HG03097 (cell line): ENCODE data around the gene BRD4.

Source experiments
- ATAC-seq: cut with Tn5 transposase; IDR thresholded peaks from one replicate; pipeline ENCODE4 v1.9.1; 2021; ENCODE audit not compliant: unreplicated experiment, low FRiP score

BRD4 gene

DNA sequence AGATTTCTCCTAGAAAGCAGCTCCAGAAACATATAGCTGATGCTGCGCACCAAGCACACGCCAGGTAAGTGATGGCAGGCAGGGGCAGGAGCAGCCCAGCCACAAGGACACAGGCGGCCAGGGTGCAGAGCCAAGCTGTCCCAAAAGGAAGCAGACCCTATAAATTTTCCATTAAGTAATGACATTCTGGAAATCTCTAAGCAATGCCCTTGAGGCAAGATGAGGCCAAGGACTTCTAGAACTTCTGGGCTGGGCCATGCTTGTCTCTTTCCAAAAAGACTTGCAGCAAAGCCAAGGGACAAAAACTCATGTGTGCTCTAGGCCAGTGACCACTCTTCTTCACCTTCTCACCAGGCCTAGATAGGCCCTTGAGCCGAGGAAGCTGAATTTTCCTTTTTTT is 57.9 kb downstream of the BRD4 start:
- ATAC-seq, result no peak

DNA sequence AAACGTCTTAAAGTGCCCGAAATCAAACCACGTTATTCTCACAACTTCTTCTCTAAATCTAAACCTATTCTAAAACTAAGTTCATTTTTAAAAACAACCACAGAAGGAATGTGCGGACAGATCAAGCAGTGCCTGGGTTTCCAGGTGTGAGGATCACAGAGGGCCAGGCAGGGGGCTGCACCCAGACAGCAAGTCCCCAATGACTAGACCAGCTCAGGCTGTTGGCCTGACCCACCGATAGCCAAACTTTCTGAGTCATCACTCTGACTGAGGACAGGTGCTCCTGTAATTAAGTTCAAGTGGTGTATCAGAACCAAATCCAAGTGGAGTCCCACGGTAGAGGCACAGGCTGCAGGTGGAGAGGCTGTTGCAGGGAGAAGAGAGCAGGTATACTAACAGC is 62.5 kb downstream of the BRD4 start:
- ATAC-seq, result no peak

DNA sequence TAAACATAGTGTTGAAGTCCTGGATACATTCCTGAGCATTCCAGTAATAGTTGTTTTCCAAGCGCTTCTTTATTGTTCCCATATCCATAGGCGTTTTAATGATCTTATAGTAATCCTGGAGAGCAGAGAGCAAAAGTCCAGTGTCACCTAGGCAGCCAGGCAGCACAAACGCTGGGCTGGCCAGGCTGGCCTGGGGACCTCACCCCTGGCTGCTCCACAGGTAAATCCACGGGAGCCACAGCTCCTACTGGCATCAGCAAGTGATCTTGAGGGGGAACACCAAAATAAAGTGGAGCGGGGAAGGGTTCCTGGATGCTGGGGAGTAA is 63.4 kb downstream of the BRD4 start:
- ATAC-seq, result no peak

DNA sequence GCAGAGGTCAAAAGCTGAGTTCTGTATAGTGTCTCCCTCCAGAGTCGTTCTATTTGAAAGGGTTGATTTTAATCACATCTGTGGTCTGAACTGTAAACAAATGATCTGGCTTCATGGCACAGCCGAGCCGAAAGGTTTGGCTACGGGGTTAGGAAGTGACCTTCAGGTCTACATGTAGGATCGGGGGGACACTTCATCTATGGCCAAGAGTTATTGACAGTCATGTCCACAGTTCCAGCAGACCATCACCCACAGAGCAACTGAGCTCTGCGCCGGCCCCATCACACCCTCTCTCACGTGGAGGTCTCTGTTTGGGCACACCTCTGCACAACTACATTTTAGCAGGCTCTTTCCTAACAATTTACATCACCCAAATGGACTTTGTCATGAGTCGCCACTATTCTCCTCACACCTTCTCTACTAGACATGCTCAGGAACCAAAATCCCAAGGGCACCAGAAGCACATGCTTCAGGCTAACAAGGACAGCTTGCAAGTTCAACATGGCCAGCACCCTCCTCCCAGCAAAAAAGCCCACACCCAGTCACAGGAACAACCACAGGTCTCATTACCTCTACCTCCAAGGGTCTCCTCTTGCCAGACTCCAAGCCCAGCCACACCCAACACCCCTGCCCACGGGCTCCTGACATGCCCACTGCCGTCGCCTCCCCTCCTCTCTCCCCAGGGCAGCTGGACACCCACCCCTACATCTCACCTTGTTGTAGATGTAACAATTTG is 64.0 kb downstream of the BRD4 start:
- no peak for ATAC-seq

DNA sequence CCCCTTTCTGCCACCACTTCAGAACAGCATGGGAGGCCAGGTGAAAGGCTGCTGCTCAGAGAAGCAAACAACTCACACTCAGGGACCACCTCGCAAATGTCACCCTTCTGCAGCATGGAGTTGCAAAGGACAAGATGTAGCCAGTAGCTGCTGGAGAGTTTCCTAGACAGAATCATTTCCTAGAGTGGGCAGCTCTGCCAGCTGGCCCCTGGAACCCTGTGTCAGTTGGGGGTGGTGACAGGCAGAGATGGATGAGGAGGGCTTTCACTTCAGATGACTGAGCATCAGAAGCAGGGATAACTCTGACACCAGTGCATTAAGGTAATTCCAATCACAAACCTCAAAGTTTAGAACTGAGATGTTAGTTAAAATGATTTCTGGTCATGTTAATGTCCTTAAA is 65.7 kb downstream of the BRD4 start:
- ATAC-seq, result no peak

DNA sequence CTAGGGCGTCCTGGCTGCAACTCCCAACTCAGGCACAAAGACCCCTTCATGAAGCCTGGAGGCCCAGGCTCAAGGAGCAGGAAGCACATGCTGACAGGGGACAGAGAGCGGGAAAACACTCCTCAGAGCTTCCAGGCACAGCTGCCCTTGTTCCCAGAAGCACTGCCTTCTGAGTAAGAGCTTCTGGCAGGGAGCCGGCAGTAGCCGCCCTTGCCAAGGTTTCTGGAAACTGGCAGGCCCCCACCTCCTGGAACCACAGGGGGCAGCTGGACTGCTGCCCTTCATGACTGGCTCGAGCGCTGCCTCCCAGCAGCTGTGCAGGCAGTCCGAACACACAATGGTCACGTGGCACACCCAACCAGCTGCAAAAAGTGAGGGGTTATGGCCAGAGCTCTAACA is 66.5 kb downstream of the BRD4 start:
- ATAC-seq, result no peak

DNA sequence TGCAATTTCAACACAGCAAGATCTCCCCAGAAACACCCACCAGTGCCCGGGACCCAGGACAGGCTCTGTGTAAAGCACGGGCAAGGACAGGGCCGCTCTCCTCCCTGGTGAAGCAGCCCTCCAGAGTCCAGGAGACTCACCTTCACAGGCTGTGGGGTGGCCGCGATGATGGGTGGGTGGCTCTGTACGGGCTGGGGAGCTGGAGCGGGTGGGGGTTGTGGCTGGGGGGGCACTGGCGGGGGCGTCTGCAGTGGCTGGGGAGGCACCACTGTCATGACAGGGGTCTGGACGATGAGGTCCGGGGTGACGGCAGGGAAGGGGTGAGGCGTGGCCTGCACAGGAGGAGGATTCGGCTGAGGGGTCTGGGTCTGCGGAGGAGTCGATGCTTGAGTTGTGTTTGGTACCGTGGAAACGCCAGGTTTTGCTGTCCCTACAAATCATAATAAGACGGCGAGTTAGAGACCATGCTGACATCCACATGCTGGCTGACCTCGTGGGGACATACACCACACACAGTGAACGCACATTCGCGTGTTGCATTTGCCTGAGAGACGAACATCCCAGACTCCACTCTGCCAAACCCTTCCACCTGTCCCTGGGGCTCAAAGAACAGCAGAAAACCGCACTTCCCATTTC is 67.0 kb downstream of the BRD4 start:
- no peak for ATAC-seq

DNA sequence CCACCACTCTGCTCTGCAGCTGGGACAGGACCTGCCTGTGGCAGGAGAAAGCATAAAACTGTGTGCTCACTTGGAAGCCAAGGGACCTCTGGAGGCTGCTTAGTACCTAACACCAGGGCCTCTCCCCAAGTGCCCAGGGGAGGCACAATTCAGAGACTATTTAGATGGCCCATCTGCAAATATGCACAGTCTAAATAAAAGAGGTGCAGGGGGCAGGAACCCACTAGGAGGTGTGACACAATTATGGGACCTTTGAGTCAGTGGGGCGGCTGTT is 67.5 kb downstream of the BRD4 start:
- ATAC-seq, result no peak

DNA sequence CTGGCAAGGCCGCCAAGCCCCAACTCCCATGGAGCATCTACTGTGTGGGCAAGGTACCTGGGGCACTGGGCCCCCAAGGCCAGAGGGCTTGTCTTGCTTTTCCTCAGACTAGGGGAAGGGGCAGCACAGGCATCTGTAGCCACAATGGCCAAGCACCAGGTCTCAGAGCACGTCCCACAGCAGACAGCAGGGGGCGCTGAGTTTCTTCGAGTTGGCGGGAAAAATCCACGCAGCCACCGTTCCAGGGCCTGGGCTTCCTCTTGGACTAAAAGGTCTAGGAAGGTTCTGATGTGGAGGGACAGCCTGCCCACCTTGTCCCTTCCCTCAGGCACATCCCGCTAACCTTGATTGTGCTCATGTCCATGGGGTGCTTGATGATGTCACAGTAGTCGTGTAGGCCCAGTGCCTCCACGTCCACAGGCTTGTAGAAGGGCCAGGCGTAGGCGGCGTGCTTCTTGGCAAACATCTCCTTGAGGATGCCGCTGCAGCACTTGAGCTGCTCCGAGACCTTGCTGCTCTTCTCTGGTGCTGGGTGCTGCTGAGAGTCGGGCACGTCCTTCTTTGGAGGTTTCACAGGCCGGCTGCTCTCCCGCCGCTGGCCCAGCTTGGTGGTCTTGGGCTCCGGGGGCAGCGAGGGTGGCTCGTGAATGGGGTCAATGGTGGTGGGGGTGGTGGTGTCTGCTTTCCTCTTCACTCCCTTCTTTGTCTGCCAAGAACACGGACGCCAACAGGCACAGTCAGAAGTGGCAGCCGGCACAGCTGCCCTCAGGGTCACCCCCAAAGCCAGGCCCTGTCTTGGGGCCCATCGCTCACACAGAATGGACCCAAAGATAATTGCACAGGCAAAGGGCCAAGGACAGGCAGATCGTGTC is 68.0 kb downstream of the BRD4 start:
- no peak for ATAC-seq

DNA sequence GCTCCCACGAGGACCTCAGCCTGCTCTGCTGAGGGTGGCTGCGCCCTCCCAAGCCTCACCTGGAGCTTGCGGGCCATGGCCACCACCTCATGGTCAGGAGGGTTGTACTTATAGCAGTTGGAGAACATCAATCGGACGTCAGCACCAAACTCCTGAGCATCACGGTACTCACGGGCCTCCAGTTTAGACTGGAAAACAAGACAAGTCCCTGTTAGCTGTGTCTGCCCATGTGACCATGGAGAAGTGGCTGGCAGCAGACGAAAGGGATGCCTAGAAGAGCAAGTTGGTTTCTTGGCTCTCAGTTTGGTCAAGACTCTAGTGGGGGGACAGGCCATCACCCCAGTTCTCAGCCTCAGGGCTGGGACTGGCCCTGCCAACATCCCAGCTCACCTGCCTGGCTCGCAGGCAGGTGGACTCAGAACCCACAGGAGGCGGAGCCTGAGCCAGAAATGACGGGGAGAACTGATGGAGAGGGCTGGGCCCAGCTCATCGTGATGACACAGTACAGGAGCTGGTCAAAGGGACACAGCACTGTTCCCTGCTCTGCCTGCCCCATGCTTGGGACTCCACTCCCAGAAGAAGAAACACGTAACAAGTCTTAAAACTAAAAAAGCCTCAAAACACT is 68.9 kb downstream of the BRD4 start:
- ATAC-seq, result no peak

DNA sequence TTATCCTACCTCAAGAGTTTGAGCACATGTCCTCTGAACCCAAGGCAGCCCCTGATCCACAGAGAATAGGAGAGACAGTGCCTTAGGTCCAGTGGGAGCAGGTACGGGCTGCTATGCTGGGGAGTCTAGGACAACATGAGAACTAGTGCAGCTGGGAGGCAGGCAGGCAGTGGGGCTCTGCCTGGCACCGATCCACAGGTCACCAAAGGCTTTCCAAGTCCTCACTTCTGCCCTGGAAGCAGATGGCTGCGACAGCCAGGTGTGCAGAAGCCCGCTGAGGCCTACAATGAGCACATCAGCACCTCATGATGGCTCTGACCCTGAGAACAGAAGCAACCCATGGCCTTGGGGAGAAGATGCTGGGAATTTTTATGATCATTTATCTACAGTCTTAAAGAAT is 70.3 kb downstream of the BRD4 start:
- ATAC-seq, result no peak

DNA sequence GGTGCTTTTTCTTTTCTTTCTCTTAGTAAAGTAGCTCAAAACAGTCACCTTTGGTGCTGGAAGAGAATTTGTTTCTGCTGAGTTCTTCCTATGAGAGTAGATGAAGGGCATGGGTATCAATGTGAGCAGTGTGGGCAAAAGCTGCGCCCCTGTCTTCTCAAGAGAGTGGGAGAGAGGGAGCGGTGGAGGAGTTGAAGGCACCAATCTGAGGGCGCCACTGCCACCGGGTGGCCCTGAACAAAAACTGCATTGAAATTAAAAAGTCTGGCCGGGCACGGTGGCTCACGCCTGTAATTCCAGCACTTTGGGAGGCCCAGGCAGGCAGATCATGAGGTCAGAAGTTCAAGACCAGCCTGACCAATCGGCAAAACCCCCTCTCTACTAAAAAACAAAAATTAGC is 71.4 kb downstream of the BRD4 start:
- no peak for ATAC-seq

DNA sequence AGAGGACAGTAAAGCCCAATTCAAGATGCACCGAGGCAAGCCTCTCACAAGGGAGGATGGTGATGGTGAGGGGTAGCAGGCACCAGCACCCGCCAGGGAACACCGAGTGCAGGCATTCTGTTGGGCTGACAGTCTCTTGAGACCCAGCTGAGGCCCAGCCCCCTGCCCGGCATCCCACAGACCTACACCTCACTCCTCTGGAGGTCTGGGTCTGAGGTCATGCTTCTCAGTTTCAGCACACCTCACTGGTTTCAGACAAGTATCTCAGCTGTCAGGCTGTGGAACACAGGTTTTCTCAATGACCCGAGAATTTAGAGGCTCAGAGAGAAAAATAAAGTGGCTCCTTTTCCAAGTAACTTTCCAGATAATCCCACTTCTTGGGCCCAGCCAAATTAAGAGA is 72.4 kb downstream of the BRD4 start:
- no peak for ATAC-seq

DNA sequence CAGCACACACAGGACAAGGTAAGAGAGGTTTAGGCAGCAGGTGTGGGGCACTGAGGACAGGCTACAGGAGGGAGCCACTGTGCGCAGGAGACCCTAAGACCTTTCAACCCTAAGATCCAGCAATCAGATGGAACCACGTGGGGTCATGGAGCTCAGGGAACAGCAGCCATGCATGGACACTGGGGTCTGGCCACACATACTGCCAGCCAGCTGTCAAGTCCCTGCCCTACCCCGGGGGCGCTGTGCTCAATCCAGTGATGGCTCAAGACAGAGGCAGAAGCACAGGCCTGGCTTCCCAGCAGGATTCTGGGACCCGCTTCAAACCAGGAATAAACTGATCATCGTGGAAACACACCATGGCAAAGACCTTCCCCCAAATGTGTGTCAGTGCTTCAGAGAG is 74.6 kb downstream of the BRD4 start:
- no peak for ATAC-seq

DNA sequence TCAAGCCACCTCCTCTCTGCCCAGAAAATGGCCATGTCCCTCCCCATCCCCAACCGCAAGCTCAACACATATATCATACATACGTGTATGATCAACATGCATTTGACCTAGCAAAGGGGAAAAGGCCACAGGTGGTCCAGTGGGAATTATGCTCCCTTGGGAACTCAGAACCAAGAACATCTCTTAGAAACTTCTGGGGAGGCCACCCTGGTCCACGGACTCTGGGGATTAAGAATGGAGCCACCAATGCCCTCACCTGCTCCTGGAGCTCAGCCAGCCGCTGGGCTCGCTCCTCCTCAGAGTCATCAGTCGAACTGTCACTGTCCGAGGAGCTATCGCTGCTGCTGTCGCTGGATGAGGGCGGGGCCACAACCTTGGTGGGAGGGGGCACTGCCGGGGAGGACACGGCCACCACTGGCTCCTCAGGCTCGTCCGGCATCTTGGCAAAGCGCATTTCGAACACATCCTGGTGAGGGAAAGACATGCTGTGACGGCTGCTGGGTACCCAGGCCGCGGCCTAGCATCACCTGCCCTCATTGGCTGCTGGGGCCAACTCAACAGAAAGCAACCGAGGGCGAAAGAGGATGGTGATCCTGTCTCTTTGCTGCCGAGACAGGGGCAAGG is 75.5 kb downstream of the BRD4 start:
- ATAC-seq, result no peak

DNA sequence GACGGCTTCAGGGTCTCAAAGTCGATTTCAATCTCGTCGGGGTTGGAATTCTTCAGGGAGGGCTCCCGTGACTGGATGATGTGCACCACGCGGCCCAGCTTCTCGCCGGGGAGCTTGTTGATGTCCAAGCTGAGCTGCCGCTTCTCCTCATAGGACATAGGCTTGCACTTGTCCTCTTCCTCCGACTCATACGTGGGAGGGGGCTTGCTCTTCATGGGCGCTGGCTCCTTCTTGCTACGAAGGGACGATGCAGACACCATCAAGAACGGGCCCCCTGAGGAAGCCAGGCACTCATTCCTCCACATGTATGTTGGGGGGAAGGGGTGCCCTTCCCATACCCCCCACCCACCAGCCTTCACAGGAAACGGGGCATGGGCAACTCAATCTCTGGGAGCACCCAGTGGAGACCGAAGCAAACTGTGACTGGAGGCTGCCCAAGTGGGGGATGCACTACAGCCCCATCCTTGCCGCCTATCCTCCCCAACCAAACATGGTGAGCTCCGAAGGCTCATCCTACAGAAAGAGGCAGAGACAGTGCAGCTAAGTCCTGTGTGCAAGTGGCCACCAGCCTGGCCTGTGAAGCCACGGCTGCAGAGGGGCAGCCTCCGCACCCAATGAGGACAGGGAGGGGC is 76.9 kb downstream of the BRD4 start:
- no peak for ATAC-seq

DNA sequence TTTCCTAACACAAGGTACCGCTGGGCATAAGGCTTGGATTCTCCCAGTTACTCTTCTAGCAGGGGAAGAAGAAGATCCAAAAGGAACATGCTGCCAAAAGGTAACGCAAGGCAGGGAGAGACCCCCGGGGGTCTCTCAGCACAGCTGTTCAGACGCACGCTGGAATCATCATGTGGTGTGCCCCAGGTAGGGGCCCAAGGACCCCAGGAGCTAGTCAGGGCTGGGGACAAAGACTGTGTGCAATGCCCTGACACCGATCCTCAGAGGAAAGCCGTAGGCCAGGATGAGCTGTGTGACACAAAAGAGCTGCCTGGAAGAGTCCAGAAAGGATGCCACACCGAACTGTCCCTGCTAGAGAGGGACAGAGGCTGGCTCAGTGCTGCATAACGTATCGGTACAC is 77.8 kb downstream of the BRD4 start:
- ATAC-seq, result no peak

DNA sequence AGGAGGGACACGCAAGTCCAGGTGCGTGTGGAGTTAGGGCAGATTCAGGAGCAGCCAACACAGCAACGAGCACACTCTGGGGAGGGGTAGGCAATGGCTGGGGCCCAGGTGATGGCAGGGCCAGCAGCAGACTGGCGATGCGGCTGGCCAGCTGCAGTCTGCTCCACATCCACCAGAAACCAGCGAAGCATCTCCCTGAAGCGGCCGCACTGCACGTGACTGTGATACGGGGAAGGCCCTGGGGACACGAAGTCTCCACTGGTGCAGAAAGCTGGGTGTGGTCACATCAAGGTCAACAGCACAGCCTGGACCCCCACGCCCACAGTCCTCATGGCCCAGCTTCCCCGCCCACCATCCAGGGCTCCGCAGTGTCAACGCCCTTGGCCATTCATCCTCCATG is 78.8 kb downstream of the BRD4 start:
- no peak for ATAC-seq

DNA sequence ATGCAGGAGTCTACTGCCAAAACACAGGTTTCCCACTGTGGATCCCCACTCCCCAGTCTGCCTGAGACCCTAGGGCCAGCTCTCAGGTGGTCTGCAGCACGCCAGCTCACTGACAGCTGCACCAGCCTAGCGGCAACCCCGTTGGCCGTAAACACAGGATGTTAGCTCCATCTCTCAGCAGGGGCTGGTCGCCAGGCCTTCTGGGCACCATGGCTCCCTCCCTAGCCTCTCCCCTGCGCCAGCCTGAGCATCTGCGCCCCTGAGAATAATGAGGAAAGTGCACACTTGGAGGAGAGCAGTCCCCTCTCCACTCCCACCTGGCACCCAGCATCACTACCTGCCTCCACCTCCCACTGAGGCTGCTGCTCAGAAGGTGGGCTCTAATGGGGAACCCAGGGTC is 79.3 kb downstream of the BRD4 start:
- no peak for ATAC-seq

DNA sequence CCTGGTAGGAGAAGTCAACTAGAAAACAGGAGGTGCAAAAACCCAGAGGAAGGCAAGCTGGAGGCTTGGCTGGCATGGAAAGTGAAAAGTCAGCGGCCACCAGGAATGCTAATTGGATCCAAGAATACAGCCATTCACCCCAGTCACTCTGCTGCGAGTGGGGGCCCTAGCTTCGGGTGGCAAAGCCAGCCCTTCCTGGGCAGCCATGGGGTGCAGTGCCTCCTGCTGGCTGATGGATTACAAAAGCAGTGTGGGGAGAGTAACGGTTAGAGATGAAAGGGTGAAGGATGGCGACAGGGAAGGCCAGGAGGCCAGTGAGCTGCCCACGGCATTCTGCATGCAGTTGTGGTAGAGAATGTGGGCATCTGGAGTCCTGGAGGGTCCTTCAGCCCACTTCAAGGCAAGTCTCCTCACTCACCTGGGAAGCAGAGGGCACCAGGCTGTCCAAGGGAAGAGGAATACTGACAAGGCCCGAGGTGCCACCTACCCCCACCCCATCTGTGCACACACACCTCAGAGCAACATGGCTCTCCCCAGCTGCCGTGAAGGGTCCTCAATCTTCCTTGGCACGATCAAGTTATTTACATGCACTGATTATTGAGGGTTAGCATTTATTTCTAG is 79.8 kb downstream of the BRD4 start:
- ATAC-seq, result no peak
